Heart left ventricle (tissue), 13 donors: ENCODE data around the gene BLACAT1.
"Not testable (repeated sequence)": the region's sequence is repeated elsewhere in the genome, so short reads cannot be mapped to it uniquely, and the experiment has no call there.

Source experiments
- CTCF ChIP-seq, 12 donors: fragments of 200-600 bp; sonication (generic) in 4 of 12; IDR thresholded peaks; one replicate each; pipeline versions ENCODE4 v1.5.0 to v1.8.0; 2018 to 2022; ENCODE audit warnings: antibody characterized with exemption in 12 of 12, mild to moderate bottlenecking in 5 of 12
- POLR2A ChIP-seq, 2 donors: fragments of 450-650 bp; IDR thresholded peaks; one replicate each; pipeline ENCODE4 v1.6.1; 2017; ENCODE audit warnings: antibody characterized with exemption in 2 of 2, mild to moderate bottlenecking in 2 of 2, moderate library complexity in 2 of 2
- donor health status: ischemic (EF 13 %, LVEDD 7.1; RV severe dilation, severe dysfunction).
- donor health status: DM: no; HTN: yes; CAD: no.
- donor health status: DM: no; HTN: no; CAD: no.
- donor health status: ischemic (EF 25% LVEDD 6.9; RV normal size, moderate dysfunction).
- donor health status: ischemic (EF 25% LVEDD 5.7; RV mildly dilated, moderate dysfunction).
- donor health status: ischemic (EF 35%, LVEDD 5.7; RV mildly dilated, moderate dysfunction).
- donor health status: nonischemic (EF 11% LVEDD 7.7; RV severe dilation, severe dysfunction).
- donor health status: DM: yes; HTN: yes; CAD: no.
- donor health status: PGD.
- donor health status: ischemic (EF 29% LVEDD 5.4; RV normal size, mild dysfunction).
- donor health status: nonischemic (EF 23%, LVEDD 6.1; RV moderate dilation, normal function).

- not testable (repeated sequence) for TF ChIP-seq POLR2A, CTCF (IDR thresholded peaks at IDR 0.05)
Measured at GRCh38 chr1:205478985-205479384, 23.1 kb upstream of the BLACAT1 start.
